Hematopoietic multipotent progenitor cell treated with erythropoietin and hydrocortisone succinate and interleukin-3 and kit ligand, for 8 days (in vitro differentiated cells): ENCODE data around the gene PRKD2.

Experiments
- DNase-seq: peaks from one replicate; pipeline ENCODE4 v3.0.0-alpha.2; 2015

The PRKD2 gene

DNA sequence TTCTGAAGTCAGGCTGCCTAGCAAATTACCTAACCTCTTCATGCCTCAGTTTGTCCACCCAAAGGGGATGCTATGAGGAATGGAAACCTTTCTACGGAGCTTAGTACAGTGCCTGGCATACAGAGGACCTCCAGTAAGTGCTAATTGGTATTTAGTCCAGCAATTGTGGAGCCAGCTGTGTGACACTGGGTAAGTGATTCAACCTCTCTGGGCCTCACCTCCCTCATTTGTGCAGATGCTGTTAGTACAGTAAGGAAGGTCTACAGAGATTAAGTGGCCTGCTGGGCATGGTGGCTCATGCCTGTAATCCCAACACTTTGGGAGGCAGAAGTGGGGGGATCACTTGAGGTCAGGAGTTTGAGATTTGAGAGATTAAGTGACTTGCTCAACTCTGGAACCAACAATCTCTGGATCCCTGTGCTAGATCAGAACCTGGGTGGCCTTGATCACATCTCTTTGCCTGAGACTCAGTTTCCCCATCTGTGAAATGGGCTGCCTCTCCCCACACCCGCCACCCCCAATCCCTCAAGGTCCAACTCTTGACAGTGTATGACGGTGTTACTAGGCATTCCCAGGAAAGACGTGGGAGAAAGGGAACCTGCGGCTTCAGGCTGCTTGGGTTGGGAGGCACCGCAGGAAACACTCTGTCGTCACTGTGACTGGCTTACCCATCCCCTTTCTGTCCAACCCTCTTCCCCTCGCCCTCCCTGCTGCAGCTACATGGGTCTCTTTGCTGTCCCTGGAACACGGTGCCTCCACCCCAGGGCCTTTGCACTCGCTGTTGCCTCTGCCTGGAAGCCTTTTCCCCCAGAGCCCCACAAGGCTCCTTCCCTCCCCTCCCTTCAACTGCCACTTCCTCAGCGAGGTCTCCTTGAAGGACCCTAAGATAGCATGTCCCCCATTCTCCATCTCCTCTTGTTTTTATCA, 18.3 kb downstream of the PRKD2 start:
- no peak for DNase-seq

DNA sequence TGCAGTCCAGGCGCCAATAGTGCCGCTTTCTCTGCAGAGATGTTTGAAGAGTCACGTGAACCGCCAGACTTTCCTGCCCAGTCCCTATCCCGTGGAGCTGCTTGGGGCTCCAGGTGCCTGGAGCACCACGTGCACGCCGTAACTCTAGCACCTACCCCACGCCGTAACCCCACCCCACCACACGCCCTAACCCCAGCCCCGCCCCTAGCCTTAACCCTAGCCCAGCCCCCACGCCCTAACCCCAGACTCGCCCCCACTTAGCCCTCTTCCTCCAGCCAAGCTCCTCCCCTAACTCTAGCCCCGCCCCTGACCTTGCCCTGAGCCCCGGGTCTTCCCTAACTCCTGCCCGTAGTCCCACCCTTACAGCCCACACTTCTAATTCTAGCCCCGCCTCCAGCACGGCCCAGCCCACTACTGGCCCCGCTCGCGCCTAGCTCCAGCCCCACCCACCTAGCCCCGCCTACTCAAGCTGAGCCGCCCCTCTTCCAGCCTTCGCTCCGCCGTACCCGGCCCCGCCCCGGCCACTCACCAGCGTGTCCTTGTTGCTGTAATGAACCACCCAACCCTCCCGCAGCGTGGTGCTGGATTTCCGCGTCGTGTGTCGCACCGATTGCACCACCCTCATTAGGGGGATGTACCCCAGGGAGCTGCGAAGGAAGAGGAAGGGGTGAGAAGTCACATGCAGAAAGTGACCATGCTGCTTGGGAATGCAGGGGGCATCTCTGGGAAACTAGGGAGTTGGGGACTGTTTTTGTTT, 19.5 kb downstream of the PRKD2 start:
- peak; percentile 58 for DNase-seq

DNA sequence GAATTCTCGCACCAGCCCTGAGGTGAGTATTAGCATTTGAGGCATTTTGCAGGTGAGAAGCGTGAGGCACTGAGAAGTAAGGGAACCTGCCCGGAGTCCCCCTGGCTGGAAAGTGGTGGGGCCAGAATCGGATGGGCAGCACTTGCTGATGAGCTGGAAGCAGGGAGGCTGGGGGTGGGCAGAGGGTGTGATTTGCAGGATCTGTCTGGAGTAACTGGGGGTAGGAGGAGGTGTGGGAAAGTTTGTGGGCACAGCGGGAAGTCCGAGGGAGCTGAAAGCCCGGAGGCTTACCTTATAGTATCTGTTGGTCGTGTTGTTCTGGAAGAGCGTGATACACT, 20.1 kb downstream of the PRKD2 start:
- no peak for DNase-seq

DNA sequence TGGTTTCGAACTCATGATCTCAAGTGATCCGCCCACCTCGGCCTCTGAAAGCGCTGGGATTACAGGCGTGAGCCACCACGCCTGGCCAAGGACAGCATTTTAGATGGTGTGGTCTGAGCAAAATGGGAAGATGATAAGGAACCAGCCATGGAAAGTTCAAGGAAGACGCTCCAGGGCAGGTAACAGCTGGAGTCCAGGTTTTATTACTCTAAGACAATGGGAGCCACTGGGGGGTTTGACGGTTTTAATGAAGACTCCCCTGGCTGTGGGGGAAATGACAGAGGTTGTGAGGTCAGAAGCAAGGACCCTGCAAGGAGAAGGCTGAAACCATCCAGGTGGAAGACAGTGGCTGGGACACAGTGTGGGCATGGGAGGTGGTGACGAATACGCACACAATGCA, 20.9 kb downstream of the PRKD2 start:
- DNase-seq = no peak

DNA sequence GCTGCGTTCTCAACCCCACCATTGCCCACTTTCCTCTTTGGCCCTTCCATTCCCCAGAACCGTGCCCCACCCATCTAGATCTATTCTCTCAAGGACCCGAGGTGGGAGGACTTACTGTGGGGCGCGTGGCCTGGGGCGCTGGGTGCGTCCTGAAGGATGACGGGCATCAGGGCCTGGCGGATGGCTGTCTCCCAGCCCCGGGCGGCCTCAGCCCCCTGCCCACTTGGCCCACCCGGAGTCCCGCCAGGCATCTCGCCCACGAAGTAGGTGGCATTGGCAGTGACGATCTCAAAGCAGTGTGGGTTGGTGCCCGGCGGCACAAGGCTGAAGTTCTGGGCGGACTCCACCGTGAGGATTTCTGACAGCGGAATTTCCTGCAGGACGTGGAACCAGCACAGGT, 23.2 kb downstream of the PRKD2 start:
- DNase-seq = no peak

DNA sequence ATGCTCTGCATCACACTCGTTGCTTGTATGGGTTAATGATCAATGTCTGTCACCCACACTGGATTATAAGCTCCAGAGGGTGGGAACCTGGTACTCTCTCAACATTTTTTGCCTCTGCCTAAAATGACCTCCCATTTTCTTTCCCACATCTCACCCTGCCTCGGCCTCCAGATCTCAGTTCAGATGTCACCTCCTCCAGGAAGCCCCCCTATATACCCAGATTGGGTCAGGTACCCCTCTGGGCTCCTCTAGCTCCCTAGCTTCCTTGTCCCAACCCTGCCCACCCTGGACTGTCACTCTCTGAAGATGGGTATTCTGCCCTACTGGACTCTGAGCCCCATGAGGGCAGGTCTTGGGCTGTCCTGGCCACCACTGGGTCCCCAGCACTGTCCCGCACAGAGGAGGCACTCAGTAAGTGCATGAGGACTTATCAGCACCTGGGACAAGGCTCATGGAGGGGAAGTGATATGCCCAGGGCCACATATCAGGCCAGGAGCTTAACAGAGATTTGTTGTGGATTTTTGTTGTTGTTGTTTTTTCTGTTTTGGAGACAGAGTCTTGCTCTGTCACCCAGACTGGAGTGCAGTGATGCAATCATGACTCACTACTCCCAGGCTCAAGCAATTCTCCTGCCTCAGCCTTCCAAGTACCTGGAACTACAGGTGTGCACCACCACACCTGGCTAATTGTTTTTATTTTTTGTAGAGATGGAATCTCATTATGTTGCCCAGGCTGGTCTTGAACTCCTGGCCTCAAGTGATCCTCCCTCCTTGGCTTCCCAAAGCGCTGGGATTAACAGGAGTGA, 23.8 kb downstream of the PRKD2 start:
- no peak for DNase-seq

DNA sequence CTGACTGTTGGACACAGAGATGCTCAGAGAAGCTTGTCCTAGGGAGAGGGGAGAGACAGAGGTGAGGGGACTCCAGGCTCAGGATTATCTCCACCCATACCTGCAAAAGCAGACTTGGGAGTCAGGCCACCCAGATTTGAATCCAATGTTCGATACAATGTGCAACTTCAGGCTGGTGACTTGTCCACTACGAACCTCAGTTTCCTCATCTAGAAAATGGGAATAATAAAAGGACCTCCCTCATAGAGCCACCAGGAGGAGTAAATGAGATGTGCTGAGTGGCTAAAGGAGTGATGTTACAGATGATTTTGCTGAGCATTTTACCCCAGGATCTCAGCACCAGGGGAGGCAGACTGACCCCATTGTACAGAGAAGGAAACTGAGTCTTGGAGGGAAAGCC, 25.0 kb downstream of the PRKD2 start:
- no peak for DNase-seq

DNA sequence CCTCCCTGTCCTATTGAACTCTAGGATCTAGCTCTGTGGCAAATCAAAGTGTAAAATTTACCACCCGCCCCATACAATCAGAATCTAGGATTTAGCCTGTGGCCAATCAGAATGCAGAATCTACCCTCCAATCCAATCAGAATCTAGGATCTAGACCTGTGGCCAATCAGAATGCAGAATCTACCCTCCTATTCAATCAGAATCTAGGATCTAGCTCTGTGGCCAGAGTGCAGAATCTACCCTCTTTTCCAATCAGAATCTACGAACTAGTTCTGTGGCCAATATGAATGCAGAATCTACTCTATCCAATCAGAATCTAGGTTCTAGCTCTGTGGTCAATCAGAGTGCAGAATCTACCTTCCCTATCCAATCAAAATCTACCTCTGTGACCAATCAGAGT, 25.8 kb downstream of the PRKD2 start:
- DNase-seq = no peak

DNA sequence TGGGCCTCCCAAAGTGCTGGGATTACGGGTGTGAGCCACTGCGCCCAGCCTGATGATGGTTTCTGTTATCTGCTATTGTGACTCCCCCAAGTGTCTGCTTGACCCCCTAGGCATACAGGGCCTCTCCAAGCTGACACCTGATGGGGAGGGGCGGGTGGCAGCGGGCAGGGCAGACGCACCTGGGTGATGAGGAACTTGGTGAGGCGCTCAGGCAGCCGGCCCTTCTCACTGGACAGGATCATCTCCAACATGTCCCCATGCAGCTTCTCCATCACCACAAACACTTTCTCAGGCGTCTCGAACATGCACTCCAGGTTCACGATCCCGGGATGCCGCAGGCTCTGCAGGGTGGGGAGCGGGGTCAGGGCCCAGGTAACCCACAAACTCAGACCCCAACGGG, 27.6 kb downstream of the PRKD2 start:
- no peak for DNase-seq

DNA sequence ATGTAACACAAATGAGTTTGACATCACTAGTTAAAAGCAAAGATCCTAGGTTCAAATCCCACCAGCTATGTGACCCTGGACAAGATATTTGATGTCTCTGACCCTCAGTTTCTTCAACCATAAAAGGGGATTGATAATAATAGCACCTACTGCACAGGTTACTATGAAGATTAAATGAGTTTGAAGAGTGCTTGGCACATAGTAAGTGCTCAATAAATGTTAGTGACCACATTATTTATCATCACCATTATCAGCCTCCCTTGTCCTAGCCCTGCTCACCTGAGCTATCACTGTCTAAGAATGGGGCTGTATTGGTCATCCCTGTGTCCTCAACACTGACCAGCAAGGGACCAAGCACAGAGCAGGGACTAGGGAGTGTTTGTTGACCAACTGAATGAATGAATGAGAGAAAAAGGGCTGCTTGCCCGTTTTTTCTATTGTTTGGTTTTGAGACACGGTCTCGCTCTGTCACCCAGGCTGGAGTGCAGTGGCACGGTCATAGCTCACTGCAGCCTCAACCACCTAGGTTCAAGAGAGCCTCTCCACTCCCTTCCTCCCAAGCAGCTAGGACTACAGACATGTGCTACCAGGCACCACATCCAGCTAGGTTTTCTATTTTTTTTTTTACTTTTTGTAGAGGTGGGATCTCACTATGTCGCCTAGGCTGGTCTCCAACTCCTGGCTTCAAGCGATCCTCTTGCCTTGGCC, 29.3 kb downstream of the PRKD2 start:
- no peak for DNase-seq

DNA sequence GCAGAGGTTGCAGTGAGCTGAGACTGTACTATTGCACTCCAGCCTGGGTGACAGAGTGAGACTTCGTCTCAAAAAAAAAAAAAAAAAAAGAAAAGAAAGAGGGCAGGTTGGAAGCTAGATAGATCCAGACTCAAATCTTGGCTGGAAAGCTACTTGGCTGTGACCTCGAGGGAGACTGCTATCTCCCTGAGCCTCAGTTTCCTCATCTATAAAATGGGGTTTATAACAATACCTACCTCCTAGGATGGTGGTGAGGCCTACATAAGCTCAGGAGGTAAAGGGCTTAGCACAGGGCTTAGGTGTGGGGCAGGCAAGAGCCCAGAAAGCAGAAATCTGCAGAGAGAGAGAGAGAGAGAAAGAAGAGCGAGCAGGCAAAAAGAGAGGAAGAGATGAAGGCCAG, 31.7 kb downstream of the PRKD2 start:
- DNase-seq = no peak

DNA sequence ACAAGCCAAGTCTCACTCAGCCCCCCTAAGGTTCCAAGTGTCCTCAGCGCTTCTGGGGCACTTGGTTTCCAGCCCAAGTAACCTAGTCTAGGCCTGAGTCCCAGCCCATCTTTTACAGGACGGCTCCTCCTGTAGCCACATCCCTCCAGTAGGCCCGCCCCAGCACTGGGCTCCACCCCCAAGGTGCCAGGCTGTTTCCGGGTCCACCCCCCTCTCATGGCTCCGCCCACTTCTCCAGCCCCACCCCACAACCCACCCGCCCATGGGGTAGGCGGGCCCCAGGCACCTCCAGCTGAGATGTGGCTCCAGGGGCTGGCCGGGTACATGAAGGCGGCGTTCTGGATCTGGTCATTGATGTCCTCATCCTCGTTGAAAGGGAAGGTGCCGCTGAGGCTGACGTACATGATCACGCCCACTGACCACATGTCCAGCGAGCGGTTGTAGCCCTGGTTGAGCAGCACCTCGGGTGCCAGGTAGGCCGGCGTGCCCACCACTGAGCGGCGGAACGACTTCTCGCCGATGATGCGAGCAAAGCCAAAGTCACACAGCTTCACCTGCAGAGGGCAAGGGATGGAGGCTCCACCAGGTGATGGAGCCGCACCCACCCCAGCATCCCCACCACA, 38.7 kb downstream of the PRKD2 start:
- DNase-seq = peak; percentile 64

DNA sequence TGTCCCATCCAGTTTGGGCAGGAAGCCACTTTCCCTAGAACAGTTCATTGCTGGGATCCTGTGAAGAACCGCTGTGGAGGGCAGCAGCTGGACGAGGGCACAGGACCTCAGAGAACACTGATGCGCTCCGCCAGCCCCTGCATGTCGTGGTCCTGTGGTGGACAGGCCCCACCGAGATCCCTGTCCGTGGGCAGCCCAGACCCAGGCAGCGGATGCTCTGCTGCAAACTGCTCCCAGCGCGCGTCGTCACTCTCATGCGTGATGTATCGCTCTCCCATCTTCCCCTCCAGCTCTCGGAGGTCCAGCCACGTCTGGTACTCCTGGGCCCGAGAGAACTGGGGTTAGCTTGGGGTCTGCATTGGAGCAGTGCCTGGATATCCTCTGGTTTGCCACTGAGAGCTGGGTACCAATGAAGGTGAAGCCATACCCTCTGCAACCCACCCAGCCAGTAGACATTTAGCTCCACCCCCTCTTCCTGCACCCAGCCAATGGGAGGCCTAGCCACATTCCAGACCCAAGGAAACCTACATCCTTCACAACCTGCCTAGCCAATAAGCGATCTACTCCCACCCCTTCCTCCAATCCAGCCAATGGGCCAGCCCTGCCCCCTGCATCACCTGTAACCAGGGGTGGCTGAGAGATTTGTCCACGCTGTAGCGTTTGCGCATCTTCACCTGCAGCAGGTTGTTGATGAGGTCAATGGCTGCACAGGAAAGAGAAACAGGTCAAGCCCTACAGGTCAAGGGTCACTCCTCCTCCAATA, 42.3 kb downstream of the PRKD2 start:
- DNase-seq = no peak

DNA sequence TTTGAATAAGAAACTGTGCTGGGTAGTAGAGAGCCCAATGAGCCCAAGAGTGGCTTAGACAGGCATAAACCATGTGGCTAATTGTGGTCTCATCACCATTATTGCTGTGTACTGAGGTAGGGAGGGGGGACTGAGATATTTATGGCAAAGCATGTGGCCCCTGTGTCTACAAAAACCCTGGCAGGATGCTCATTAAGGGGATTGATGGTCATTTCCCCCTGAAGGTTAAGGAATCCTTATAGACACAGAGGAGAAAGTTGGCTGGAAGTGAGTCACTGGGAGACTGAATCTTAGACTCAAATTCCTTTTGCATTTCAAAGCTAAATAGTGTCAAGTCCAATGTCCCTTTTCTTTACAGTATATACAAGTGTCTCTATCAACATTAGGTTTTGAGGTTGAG, 46.1 kb downstream of the PRKD2 start:
- DNase-seq = no peak

DNA sequence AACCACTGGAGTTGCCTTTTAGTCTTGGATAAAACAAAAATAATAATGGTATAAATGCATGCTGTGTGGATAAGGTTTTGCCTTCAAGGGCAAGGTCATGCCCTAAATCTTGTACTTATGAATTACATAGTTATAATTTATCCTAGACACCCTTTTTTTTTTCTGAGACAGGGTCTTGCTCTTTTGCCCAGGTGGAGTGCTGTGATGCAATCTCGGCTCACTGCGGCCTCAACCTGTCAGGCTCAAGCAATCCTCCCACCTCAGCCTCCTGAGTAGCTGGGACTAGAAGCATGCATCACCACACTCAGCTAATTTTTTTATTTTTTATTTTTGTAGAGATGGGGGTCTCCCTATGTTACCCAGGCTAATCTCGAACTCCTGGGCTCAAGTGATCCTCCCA, 48.3 kb downstream of the PRKD2 start:
- DNase-seq = no peak

DNA sequence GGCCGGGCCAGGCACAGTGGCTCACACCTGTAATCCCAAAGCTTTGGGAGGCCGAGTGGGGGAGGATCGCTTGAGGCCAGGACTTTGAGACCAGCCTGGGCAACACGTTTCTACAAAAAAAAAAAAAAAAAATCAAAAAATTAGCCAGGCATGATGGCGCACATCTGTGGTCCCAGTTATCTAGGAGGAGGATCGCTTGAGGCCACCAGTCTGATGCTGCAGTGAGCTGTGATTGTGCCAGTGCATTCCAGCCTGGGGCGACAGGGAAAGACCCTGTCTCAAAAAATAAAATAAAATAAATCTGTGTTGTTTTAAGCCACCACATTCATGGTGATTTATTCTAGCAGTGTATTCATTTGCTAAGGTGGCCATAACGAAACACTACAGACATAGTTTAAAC, 51.8 kb downstream of the PRKD2 start:
- no peak for DNase-seq

DNA sequence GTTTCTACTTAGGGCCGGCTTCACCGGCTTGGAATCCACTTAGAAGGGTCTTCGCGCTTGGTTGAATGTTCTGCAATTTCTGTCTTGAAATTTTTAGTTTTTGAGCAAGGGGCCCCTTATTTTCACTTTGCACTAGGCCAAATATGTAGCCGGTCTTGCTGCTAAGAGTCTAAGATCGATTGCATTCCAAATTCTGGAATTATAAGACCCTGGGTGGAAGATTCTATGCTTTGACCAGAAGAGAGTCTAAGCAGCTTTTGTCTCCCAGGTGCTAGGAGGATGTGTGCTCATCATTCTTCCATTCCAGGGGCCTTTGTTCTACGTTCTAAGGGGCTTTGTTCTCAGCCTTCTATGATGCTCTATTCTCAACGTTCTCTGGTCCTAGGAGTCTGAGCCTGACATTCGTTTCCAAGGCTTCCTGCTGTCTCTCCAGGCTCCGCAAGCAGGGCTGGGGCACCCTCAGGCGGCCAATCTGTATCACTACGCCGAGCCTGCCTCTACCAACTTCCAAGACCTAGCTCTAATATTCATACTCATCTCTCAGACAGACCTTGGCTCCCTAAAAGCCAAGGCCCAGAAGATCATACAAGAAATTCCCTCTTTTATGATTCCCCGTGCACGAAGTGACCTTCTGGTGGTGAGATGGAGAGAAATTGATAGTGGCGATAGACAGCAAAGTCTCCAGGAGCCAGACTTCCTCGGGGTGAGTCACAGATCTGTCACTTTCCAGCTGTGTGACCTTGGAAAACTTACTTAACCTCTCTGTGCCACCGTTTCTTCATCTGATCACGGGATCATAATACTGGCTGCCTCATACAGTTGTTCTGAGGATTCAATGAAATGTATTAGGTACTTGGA, 55.0 kb downstream of the PRKD2 start:
- peak; percentile 87 for DNase-seq

DNA sequence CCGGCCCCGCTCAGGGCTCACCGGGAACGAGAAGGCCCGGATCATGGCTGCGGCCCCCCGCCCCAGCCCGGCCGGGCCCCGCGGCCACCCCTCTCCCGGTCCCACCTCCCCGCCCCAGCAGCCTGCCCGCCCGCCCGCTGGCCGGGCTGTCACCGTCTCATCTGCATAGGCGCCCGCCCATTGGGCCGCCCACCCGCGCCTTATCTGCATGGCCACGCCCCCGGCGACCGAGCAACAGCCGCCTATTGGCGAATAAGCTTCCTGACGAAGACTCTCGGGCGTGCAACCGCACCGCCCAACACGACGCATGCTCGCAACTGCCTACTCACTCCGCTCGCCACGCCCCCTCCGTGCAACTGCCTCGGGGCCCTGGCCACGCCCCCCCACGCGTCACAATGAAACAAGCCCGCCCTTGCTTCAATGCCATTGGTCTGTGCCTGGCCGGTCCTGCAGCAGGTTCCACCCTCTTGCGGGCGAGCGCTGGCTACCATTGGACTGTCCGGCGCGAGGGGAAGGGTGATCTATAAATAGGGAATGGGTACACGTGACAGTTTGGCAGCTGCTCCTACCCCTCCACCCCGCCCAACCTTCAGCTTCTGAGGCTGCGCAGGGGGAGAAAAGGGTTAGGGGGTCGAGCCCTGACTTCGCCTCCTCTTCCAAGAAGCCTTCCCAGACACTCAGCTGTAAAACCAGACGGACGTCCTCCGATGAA, 55.7 kb downstream of the PRKD2 start, which contains the start of gene DACT3:
TSS of gene DACT3 (minus strand) at position 163 of the 712 bp plus-strand sequence. CDS start at position 45, 118 bp downstream.
- DNase-seq = peak; percentile 100

DNA sequence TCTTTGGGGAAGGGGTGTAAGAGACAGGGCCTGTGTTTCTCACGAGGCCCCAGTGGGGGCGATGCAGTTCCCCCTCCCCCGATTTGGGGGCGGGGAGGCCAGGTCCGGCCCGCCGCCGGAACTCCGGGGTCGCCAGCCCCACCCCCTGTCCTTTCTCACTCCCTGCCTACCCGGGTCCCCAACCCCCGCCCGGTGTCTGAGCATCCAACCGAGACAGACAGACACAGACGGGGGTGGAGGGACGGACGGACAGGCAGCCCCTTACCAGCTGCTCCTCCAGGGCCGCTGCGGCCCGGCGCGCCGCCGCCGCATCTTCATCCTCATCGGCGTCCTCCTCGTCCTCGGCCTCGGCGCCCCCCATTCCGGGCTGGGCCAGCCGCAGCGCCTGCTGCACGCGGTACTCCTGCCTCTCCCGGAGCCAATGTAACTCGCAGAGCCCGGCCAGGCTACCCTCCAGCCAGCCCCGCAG, 56.3 kb downstream of the PRKD2 start:
- DNase-seq = no peak
